GM18873 (cell line): Measurements from ENCODE around the gene SCAF11.
"Not testable (repeated sequence)": the region's sequence is repeated elsewhere in the genome, so short reads cannot be mapped to it uniquely, and the experiment has no call there.

Experiments
- ATAC-seq: cut with Tn5 transposase; IDR thresholded peaks from one replicate; pipeline ENCODE4 v1.9.1; 2021; ENCODE audit warnings: mild to moderate bottlenecking, moderate library complexity, moderate number of reproducible peaks; ENCODE audit not compliant: unreplicated experiment, low FRiP score

SCAF11 gene, protein sequence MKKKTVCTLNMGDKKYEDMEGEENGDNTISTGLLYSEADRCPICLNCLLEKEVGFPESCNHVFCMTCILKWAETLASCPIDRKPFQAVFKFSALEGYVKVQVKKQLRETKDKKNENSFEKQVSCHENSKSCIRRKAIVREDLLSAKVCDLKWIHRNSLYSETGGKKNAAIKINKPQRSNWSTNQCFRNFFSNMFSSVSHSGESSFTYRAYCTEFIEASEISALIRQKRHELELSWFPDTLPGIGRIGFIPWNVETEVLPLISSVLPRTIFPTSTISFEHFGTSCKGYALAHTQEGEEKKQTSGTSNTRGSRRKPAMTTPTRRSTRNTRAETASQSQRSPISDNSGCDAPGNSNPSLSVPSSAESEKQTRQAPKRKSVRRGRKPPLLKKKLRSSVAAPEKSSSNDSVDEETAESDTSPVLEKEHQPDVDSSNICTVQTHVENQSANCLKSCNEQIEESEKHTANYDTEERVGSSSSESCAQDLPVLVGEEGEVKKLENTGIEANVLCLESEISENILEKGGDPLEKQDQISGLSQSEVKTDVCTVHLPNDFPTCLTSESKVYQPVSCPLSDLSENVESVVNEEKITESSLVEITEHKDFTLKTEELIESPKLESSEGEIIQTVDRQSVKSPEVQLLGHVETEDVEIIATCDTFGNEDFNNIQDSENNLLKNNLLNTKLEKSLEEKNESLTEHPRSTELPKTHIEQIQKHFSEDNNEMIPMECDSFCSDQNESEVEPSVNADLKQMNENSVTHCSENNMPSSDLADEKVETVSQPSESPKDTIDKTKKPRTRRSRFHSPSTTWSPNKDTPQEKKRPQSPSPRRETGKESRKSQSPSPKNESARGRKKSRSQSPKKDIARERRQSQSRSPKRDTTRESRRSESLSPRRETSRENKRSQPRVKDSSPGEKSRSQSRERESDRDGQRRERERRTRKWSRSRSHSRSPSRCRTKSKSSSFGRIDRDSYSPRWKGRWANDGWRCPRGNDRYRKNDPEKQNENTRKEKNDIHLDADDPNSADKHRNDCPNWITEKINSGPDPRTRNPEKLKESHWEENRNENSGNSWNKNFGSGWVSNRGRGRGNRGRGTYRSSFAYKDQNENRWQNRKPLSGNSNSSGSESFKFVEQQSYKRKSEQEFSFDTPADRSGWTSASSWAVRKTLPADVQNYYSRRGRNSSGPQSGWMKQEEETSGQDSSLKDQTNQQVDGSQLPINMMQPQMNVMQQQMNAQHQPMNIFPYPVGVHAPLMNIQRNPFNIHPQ (N-terminal part only)

GRCh38 chr12:45990468-45991283 lies at the start of gene SCAF11:
TSS of gene SCAF11 (minus strand) at chr12:45990574. CDS start at chr12:45964167, 26,407 bp downstream.
- peak; percentile 71 for ATAC-seq

DNA sequence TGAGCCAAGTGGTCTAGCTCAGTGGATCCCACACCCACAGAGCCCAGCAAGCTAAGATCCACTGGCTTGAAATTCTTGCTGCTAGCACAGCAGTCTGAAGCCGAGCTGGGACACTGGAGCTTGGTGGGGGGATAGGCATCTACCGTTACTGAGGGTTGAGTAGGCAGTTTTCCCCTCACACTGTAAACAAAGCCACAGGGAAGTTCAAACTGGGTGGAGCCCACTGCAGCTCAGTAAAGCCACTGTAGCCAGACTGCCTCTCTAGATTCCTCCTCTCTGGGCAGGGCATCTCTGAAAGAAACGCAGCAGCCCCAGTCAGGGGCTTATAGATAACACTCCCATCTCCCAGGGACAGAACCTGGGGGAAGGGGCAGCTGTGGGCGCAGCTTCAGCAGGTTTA lies 46.7 kb upstream of the SCAF11 start:
- ATAC-seq, result not testable (repeated sequence)

- no peak for ATAC-seq
These were observed 36.8 kb upstream of the SCAF11 start for GRCh38 chr12:46027172-46027571.

DNA sequence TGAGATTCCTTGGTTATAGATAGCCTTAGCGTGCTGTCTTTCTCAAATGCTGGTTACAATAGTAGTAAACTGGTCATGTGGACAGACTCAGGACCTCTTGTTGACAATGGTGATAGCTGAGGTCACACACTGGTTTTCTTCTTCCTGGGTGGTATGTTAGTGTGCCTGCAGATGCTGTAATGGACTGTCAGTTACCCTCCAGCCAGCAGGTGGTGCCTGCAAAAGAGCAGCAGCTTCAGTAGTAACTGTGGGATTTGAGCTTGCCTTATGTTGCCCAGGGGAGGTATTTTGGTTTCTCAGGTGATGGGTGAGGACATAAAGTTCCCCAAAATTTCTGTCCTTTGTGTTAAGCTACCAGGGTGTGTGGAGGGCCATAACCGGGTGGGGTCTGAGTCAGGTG lies 33.7 kb upstream of the SCAF11 start:
- ATAC-seq, result no peak

DNA sequence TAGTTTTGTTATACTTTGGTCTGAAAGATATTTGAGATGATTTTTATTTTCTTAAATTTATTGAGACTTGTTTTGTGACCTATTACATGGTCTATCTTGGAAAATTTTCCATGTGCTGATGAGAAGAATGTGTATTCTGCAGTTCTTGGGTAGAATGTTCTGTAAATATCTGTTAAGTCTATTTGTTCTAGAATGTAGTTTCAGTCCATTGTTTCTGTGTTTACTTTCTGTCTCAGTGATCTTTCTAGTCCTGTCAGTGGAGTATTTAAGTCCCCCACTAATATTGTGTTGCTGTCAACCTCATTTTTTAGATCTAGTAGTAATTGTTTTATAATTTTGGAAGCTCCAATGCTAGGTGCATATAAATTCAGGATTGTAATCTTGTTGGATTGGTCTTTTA lies 30.4 kb upstream of the SCAF11 start:
- no peak for ATAC-seq

DNA sequence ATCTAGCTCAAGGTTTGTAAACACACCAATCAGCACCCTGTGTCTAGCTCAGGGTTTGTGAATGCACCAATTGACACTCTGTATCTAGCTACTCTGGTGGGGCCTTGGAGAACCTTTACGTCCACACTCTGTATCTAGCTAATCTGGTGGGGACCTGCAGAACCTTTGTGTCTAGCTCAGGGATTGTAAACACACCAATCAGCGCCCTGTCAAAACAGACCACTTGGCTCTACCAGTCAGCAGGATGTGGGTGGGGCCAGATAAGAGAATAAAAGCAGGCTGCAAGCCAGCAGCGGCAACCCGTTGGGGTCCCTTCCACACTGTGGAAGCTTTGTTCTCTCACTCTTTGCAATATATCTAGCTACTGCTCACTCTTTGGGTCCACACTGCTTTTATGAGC lies 28.3 kb upstream of the SCAF11 start:
- not testable (repeated sequence) for ATAC-seq

GRCh38 chr12:46017866-46018375 lies 27.5 kb upstream of the SCAF11 start:
- ATAC-seq, result not testable (repeated sequence)

DNA sequence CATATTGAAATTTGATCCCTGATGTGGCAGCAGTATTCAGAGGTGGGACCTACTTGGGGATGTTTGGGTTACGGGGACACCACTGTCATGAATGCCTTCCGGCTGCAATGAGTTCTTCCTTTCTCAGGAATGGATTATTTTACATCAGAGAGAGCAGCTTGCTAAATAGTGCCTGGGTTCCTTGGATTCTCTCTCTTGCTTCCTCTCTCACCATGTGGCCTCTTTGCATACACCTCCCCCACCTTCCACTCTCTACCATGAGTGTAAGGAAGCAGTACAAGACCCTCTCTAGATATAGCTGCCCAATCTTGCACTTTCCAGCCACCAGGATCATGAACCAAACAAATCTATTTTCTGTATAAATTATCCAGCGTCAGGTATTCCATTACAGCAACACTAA lies 15.4 kb upstream of the SCAF11 start:
- ATAC-seq, result no peak

DNA sequence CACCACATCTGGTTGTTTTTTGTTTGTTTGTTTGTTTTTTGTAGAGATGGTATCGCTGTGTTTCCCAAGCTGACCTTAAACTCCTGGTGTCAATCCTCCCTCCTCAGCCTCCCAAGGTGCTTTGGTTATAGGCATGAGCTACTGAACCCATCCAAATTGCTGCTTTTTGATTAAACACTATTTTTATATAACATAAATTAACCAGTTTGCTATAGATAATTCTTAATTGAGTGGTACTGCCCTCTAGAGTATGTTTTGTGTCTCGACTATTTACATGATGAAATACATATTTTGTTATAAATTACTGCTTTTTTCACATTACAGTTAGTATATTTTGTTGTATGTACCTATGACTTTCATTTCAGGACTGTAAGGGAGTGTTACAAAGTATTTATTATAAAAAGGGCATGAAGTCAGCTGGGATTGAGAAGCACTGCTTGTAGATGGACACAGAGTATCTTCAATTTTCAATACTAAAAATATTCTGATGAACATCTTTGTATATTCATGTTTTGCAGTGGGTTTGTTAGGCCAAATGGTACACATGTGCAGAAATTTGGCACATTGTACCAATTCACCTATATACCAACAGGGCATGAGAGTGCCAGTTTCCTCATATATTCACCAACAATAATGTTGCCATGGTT lies 14.9 kb upstream of the SCAF11 start:
- no peak for ATAC-seq

DNA sequence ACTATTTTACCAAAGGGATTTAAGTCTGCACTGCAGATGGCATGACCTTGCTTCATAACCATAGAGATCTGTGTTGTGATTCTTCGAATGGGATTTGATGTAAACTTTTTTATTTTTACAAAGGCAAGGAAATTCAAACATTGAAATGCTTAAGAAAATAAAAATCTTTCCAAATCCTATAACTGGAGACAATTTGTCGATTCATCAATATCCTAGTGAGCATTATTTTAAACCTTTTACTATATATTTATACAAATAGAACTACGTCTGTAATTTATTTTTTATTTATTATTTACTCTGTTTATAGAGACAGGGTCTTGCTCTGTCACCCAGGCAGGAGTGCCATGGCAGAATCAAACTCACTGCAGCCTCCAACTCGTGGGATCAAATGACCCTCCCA lies 14.3 kb upstream of the SCAF11 start:
- ATAC-seq, result no peak

DNA sequence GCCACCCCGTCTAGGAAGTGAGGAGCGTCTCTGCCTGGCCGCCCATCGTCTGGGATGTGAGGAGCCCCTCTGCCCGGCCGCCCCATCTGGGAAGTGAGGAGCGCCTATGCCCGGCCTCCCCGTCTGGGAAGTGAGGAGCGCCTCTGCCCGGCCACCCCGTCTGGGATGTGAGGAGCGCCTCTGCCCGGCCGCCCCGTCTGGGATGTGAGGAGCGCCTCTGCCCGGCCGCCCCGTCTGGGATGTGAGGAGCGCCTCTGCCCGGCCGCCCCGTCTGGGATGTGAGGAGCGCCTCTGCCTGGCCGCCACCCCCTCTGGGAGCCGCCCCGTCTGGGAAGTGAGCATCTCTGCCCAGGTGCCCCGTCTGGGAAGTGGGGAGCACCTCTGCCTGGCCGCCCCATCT lies 9.7 kb upstream of the SCAF11 start:
- not testable (repeated sequence) for ATAC-seq

GRCh38 chr12:45994736-45995135 lies 4.4 kb upstream of the SCAF11 start:
- no peak for ATAC-seq

- peak; percentile 21 for ATAC-seq
These were observed 1.2 kb upstream of the SCAF11 start for GRCh38 chr12:45991284-45992249.

GRCh38 chr12:45989721-45990467 lies 480 bp downstream of the SCAF11 start:
- ATAC-seq, result peak; percentile 23

DNA sequence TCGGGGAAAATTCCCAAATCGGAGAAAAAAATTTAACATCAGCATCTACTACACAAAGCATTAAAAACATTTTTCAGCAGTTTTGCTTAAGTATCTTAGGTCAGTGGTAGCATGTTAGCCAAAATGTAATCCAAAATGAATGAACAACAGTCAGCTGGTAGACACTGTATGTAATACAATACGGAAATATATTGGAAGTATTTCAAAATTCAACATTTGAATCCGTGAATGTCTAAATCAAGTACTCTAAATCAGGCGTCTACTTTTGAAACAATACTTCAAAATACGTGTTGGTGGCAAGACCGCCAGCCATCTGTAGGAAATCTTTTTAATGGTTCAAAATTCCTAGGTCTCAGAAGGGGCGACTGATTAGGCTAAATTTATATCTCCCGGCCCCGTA lies 1.1 kb downstream of the SCAF11 start:
- no peak for ATAC-seq

- no peak for ATAC-seq
These were observed 2.1 kb downstream of the SCAF11 start for GRCh38 chr12:45988264-45988663.

DNA sequence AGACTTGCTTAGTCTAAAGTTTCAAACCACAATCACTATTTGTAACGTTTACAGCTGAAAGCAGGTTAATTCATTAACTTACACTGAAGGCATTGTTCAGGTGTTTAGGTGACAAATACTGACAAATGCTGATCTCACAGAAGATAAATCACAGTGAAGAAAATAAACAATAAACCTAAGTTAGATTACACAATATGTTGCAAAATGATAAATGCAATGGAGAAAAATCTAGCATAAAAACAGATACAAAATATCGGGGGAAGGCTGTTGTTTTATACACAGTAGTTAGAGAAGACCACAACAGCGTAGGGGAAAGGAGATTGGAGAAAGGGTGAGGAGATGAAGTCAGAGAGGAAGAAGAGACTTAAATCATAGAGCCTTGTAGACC lies 3.0 kb downstream of the SCAF11 start:
- ATAC-seq, result no peak
